Stomach (tissue), 9 donors: ENCODE results near the gene ZDHHC1. TPM values are rescaled to one million over a fixed set of nuclear protein-coding genes. Genes with fewer than 3 reads are reported as not detected.

Source experiments
- DNase-seq, 2 donors: peaks; one replicate each; pipeline versions ENCODE4 v3.0.0 to v3.0.0-alpha.2; 2013 to 2019
- H3K27ac ChIP-seq, 5 donors: fragments of 200-600 bp in 4 of 5; sonication (generic) in 4 of 5; one replicate each; pipeline ENCODE4 v1.5.1; 2013 to 2019; ENCODE audit warnings: mild to moderate bottlenecking in 1 of 5, moderate library complexity in 1 of 5
- H3K27me3 ChIP-seq, 3 donors: fragments of 200-600 bp; sonication (generic); one replicate each; pipeline ENCODE4 v1.5.1; 2017 to 2019; ENCODE audit warnings: mixed run types in 1 of 3
- H3K36me3 ChIP-seq, 4 donors: fragments of 200-600 bp; sonication (generic); 1 replicate in 3 of 4; 2 replicates in 1 of 4; pipeline ENCODE4 v1.5.1; 2016 to 2019
- H3K4me1 ChIP-seq, 4 donors: fragments of 200-600 bp; sonication (generic); one replicate each; pipeline ENCODE4 v1.5.1; 2016 to 2019
- H3K4me3 ChIP-seq, 4 donors: fragments of 200-600 bp; sonication (generic) in 3 of 4; one replicate each; pipeline ENCODE4 v1.5.1; 2016 to 2019; ENCODE audit warnings: mild to moderate bottlenecking in 1 of 4
- H3K9me3 ChIP-seq, 4 donors: fragments of 200-600 bp; sonication (generic); one replicate each; pipeline ENCODE4 v1.5.1; 2016 to 2019
- EP300 ChIP-seq: sonication (generic); formaldehyde crosslinking; IDR thresholded peaks from one replicate; pipeline ENCODE4 v1.6.1; 2017; ENCODE audit warnings: antibody characterized with exemption
- POLR2A ChIP-seq, 4 donors: fragments of 450-650 bp; IDR thresholded peaks; one replicate each; pipeline ENCODE4 v1.6.1; 2016; ENCODE audit warnings: antibody characterized with exemption in 4 of 4, control low read depth in 2 of 4, mild to moderate bottlenecking in 1 of 4, moderate library complexity in 1 of 4
- POLR2AphosphoS5 ChIP-seq, 3 donors: sonication (generic); formaldehyde crosslinking; IDR thresholded peaks; one replicate each; pipeline ENCODE4 v1.6.1; 2016; ENCODE audit warnings: antibody characterized with exemption in 3 of 3
- WGBS, 5 donors: extraction: QIAGEN DNeasy Blood & Tissue Kit in 3 of 5; methylation state at CpG; one replicate each; pipeline versions ENCODE4 v1.1.5 to v1.1.7; 2013 to 2018; 5-methylcytosine and 5-hydroxymethylcytosine counted together
- intact Hi-C: fragments of 100-400 bp; cut with DNase I; formaldehyde crosslinking; loops from one replicate; pipeline ENCODE4 v1.15.1; 2023; ENCODE audit warnings: low total_unique reads
- polyA plus RNA-seq, 3 donors: library from polyadenylated mRNA; stranded (reverse); fragments of 200-250 nt; gene quantifications; one replicate each; pipeline ENCODE4 v1.2.3, GENCODE V29; 2013
- total RNA-seq, 5 donors: library from RNA; depleted of rRNA; stranded (reverse); fragments of >200 nt; gene quantifications; one replicate each; pipeline versions ENCODE4 v1.1.0 to v1.2.3, GENCODE V29; 2014 to 2016
- TF ChIP-seq, protein P1 (sequence below), 7 experiments: fragments of 450-650 bp in 4 of 7; fragments of 200-600 bp in 3 of 7; sonication (generic) in 3 of 7; IDR thresholded peaks; one replicate each; pipeline ENCODE4 v1.5.1; 2016 to 2019; ENCODE audit warnings: antibody characterized with exemption in 7 of 7, control low read depth in 2 of 7, mild to moderate bottlenecking in 1 of 7
- donor health status: healthy with polysubstance abuse.
- donor health status: Bipolar disorder and iron deficiency.
- donor health status: healthy.

Gene ZDHHC1
- total and polyA plus RNA-seq, 8 donors, result 2.0 to 33.6 (median 6.1) TPM; not detected in 1

DNA sequence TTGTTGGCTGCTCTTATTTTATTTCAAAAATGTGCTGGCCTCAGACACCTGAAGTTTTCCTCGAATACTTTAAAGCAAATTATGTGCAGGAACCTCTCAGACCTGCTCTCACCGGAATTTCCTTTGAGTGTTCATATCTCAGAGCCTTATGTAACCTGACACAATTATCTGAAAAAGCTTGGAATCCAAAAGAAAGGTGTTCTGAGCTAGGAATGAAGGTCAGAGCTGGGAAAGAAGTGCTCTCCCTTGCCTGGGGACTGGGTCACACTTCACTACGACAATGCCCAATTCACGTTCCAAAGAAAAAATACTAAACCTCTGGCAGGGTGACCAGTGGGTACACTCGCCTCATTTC, 8.0 kb upstream of the ZDHHC1 start:
- Histone ChIP-seq H3K27ac (no peak overlapping the region), H3K27me3 (peaks cover 0 to 50% (median 0%) of the 10 kb centered on the region in 3 donors), H3K4me1 (peaks cover 5 to 22% (median 14%) of the 10 kb centered on the region in 4 donors), H3K36me3 (no peaks in the 10 kb centered on the region), H3K9me3 (no peaks in the 10 kb centered on the region), H3K4me3 (no peak overlapping the region)
- no peak for TF ChIP-seq POLR2A (IDR thresholded peaks at IDR 0.05)
- no peak for TF ChIP-seq EP300
- TF ChIP-seq POLR2AphosphoS5 (IDR thresholded peaks at IDR 0.05), result no peak
- intact Hi-C loops, result no loop called here
- WGBS, 5 donors, result 26 to 47% (median 41%) methylated on average over 5 of the region's 5 CpGs
- no peak for DNase-seq

DNA sequence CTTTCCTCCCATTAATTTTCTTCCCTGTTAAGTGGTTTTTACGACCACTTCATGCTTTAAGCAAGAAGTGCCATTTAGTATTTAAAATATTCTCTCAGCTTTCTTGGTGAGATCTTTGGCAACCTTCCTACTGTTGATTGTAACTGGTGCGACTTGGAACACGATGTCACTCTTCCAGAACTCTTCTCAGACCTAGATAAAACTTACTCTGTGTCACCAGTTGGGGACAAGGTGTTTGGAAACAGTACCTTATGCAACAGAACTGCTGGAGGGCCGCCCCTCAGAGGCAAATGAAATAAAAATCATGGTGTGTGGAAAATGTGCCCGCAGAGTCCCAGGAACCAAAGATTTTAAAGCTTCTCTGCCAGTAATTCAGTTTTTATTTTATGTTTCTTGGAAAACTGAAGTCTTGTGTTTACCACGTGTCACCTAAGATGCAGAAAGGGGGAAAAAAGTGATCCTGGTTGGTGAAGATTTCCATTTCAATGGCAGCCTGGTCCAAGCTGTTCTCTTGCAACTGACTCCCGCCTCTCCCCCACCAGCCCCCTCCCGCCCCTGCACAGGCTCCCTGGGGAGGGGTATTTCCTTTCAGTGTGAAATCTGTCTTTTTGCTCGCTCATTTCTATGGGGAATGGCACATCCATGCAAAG, 7.5 kb upstream of the ZDHHC1 start:
- TF ChIP-seq POLR2A (IDR thresholded peaks at IDR 0.05) (no peak), EP300 (no peak), POLR2AphosphoS5 (IDR thresholded peaks at IDR 0.05) (no peak)
- TF ChIP-seq, protein P1, sequence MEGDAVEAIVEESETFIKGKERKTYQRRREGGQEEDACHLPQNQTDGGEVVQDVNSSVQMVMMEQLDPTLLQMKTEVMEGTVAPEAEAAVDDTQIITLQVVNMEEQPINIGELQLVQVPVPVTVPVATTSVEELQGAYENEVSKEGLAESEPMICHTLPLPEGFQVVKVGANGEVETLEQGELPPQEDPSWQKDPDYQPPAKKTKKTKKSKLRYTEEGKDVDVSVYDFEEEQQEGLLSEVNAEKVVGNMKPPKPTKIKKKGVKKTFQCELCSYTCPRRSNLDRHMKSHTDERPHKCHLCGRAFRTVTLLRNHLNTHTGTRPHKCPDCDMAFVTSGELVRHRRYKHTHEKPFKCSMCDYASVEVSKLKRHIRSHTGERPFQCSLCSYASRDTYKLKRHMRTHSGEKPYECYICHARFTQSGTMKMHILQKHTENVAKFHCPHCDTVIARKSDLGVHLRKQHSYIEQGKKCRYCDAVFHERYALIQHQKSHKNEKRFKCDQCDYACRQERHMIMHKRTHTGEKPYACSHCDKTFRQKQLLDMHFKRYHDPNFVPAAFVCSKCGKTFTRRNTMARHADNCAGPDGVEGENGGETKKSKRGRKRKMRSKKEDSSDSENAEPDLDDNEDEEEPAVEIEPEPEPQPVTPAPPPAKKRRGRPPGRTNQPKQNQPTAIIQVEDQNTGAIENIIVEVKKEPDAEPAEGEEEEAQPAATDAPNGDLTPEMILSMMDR (IDR thresholded peaks at IDR 0.05), result no peak
- H3K27ac ChIP-seq, result no peak overlapping the region

DNA sequence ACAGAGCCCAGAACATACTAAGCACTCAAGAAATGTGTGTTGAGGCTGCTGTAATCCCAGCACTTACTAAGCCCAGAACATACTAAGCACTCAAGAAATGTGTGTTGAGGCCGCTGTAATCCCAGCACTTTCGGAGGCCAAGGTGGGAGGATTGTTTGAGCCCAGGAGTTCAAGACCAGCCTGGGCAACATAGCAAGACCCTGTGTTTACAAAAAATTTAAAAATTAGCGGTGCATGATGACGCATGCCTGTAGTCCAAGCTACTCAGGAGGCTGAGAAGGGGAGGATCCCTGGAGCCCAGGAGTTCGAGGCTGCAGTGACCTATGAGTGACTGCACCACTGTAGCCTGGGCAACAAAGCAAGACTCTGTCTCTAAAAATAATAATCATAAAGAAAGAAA, 6.7 kb upstream of the ZDHHC1 start:
- no peaks in the 10 kb centered on the region for H3K9me3 ChIP-seq
- H3K36me3 ChIP-seq, result no peaks in the 10 kb centered on the region
- peaks cover 0 to 10% (median 3%) of the 10 kb centered on the region in 4 donors for H3K4me1 ChIP-seq
- TF ChIP-seq POLR2A (IDR thresholded peaks at IDR 0.05) (no peak), EP300 (no peak), POLR2AphosphoS5 (IDR thresholded peaks at IDR 0.05) (no peak)
- TF ChIP-seq, protein P1 (IDR thresholded peaks at IDR 0.05), result no peak
- no peak overlapping the region for H3K27ac ChIP-seq
- intact Hi-C loops, result no loop called here
- no peak overlapping the region for H3K4me3 ChIP-seq
- DNase-seq, result no peak
- peaks cover 0 to 37% (median 0%) of the 10 kb centered on the region in 3 donors for H3K27me3 ChIP-seq
- 89 to 92% (median 90%) methylated on average over 5 of the region's 5 CpGs for whole genome bisulfite sequencing, 5 donors

More for the DNA sequence above, 7.5 kb upstream of the ZDHHC1 start:
- peaks cover 0 to 45% (median 0%) of the 10 kb centered on the region in 3 donors for H3K27me3 ChIP-seq
- H3K4me3 ChIP-seq, result no peak overlapping the region
- H3K4me1 ChIP-seq, result peaks cover 5 to 18% (median 10%) of the 10 kb centered on the region in 4 donors
- 45 to 56% (median 48%) methylated on average over 9 of the region's 9 CpGs for whole genome bisulfite sequencing, 5 donors
- no peaks in the 10 kb centered on the region for H3K9me3 ChIP-seq
- intact Hi-C loops, result no loop called here
- H3K36me3 ChIP-seq, result no peaks in the 10 kb centered on the region
- no peak for DNase-seq

DNA sequence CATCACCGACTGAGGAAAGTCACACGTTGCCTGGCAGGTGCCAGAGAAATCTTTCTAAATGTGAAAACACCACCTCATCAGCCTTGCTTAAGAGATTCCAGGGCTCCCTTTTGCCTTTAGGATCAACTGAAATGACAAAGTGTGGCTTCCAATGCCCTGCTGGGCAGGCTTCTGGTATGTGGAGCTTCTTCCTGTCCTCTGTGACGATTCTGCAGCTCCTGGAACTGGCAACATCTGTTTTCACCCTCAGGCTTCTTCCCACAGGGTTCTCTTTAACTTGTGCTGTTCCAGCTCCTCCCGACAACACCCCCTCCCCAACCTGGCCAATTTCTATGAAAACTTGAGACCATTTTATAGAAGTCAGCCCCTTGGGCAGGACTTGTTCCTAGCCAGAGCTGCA, 4.8 kb upstream of the ZDHHC1 start:
- intact Hi-C loops, result no loop called here
- WGBS, 5 donors, result 77 to 89% (median 85%) methylated on average over 4 of the region's 4 CpGs
- TF ChIP-seq POLR2A (IDR thresholded peaks at IDR 0.05) (no peak), EP300 (no peak), POLR2AphosphoS5 (IDR thresholded peaks at IDR 0.05) (no peak)
- TF ChIP-seq, protein P1 (IDR thresholded peaks at IDR 0.05), result no peak
- no peaks in the 10 kb centered on the region for H3K36me3 ChIP-seq
- H3K4me1 ChIP-seq, result peaks cover 0 to 15% (median 10%) of the 10 kb centered on the region in 4 donors
- peaks cover 0 to 22% (median 0%) of the 10 kb centered on the region in 3 donors for H3K27me3 ChIP-seq
- H3K4me3 ChIP-seq, result no peak overlapping the region
- DNase-seq, result no peak
- no peaks in the 10 kb centered on the region for H3K9me3 ChIP-seq
- no peak overlapping the region for H3K27ac ChIP-seq

DNA sequence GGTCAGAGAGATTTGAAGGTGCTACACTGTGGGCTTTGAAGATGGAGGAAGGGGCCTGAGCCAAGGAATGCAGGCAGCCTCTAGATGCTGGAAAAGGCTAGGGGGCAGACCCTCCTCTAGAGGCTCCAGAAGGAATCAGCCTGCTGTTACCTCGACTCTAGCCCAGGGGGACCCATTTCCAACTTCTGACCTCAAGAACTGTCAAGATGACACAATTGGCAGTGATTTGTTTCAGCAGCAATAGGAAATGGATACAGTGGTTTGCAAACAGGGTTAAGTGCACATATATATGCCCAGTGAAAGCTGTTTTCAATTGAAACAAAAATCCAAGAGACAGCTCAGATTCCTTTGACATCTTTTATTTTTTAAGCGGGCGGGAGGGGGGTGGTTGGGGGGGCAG, 3.7 kb upstream of the ZDHHC1 start:
- Histone ChIP-seq H3K27ac (no peak overlapping the region), H3K9me3 (no peaks in the 10 kb centered on the region), H3K36me3 (no peaks in the 10 kb centered on the region), H3K27me3 (peaks cover 0 to 11% (median 0%) of the 10 kb centered on the region in 3 donors), H3K4me3 (no peak overlapping the region), H3K4me1 (peaks cover 7 to 22% (median 19%) of the 10 kb centered on the region in 4 donors)
- TF ChIP-seq POLR2A (IDR thresholded peaks at IDR 0.05) (no peak), POLR2AphosphoS5 (IDR thresholded peaks at IDR 0.05) (no peak)
- TF ChIP-seq, protein P1 (IDR thresholded peaks at IDR 0.05), result no peak
- no peak for DNase-seq
- intact Hi-C loops, result no loop called here
- WGBS, 5 donors, result 77 to 94% (median 81%) methylated on average over 3 of the region's 3 CpGs
